ENCODE results near the gene SLC4A3. TPM values are rescaled to one million over a fixed set of nuclear protein-coding genes. Genes with fewer than 3 reads are reported as not detected.

SLC4A3 gene
- total RNA-seq, 1 experiment from 2014 or later = not detected

- H2AFZ ChIP-seq (ENCODE audit: low read length) = no peak overlapping the region
- H3K4me1 ChIP-seq (ENCODE audit: low read length) = no peaks in the 10 kb centered on the region
- no peaks in the 10 kb centered on the region for H4K20me1 ChIP-seq (ENCODE audit: insufficient read depth, low read depth, low read length)
- peaks cover 4% of the 10 kb centered on the region; the same call in 1 of the 2 replicates for H3K9me3 ChIP-seq (ENCODE audit: low read length)
- H3K4me3 ChIP-seq (ENCODE audit: low read length) = no peak overlapping the region
- no peaks in the 10 kb centered on the region for H3K79me2 ChIP-seq (ENCODE audit: low read length)
- H3K36me3 ChIP-seq (ENCODE audit: insufficient read depth, low read length) = no peaks in the 10 kb centered on the region
- H3K27me3 ChIP-seq (ENCODE audit: low read length) = no peaks in the 10 kb centered on the region
- no peak for DNase-seq
- no peak overlapping the region for H3K27ac ChIP-seq (ENCODE audit: low read length)
- no peak overlapping the region for H3K9ac ChIP-seq (ENCODE audit: low read length)
- no peak overlapping the region for H3K4me2 ChIP-seq (ENCODE audit: low read depth, low read length, poor library complexity, severe bottlenecking)
- no peaks in the 10 kb centered on the region for H3K9me2 ChIP-seq (replicated peaks; ENCODE audit: insufficient read depth, low read length)
Observed at GRCh38 chr2:219665926-219666325, 38.5 kb downstream of the SLC4A3 start.

DNA sequence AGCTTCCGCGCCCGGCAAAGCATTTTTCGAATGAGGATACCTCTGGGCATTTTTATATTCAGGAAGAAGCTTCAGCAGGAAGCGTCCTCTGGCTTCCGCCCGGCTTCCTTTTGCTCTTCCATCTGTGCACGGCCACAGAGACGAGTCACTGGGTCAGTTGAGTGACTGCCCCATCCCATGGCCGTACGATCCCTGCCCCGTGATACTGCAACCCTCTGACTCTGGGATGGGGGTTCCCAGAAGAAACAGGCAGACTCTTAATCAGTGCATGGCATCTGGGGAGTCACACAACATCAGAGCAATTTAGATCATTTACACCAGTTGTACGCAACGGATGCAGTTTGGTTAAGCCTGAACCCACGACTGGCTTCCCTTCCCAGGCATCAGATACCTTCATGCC lies 40.9 kb downstream of the SLC4A3 start:
- Histone ChIP-seq H3K9me3 (ENCODE audit: low read length) (no peaks in the 10 kb centered on the region), H3K27me3 (ENCODE audit: low read length) (no peaks in the 10 kb centered on the region), H2AFZ (ENCODE audit: low read length) (no peak overlapping the region), H3K4me3 (ENCODE audit: low read length) (no peak overlapping the region), H3K9ac (ENCODE audit: low read length) (no peak overlapping the region), H3K36me3 (ENCODE audit: insufficient read depth, low read length) (no peaks in the 10 kb centered on the region), H3K4me1 (ENCODE audit: low read length) (no peaks in the 10 kb centered on the region), H3K27ac (ENCODE audit: low read length) (no peak overlapping the region), H3K79me2 (ENCODE audit: low read length) (no peaks in the 10 kb centered on the region), H4K20me1 (ENCODE audit: insufficient read depth, low read depth, low read length) (no peaks in the 10 kb centered on the region), H3K9me2 (replicated peaks; ENCODE audit: insufficient read depth, low read length) (no peaks in the 10 kb centered on the region), H3K4me2 (ENCODE audit: low read depth, low read length, poor library complexity, severe bottlenecking) (no peak overlapping the region)
- no peak for DNase-seq

DNA sequence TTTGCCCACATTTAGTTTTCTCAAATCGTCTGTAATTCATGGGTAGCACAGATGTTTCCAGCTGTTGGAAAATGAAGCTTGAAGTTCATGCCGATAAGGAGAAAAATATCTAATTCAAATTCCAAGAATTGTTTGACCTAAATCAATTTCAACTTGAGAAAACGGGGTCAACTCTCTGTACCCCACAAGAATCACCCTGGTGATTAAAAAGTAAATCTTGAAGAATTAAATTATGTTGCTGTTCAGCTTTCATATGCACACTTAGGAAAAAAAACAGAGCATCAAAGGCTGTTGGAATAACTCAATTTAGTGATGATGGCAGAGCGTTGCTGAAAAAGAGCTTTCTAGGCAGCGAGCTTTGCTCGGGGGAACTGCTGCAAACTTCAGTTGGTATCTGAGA lies 43.0 kb downstream of the SLC4A3 start:
- Histone ChIP-seq H3K9ac (ENCODE audit: low read length) (no peak overlapping the region), H2AFZ (ENCODE audit: low read length) (no peak overlapping the region), H3K27me3 (ENCODE audit: low read length) (no peaks in the 10 kb centered on the region), H3K27ac (ENCODE audit: low read length) (no peak overlapping the region), H3K79me2 (ENCODE audit: low read length) (no peaks in the 10 kb centered on the region), H3K36me3 (ENCODE audit: insufficient read depth, low read length) (no peaks in the 10 kb centered on the region), H3K4me3 (ENCODE audit: low read length) (no peak overlapping the region), H3K9me3 (ENCODE audit: low read length) (no peaks in the 10 kb centered on the region), H4K20me1 (ENCODE audit: insufficient read depth, low read depth, low read length) (no peaks in the 10 kb centered on the region), H3K9me2 (replicated peaks; ENCODE audit: insufficient read depth, low read length) (no peaks in the 10 kb centered on the region), H3K4me1 (ENCODE audit: low read length) (no peaks in the 10 kb centered on the region), H3K4me2 (ENCODE audit: low read depth, low read length, poor library complexity, severe bottlenecking) (no peak overlapping the region)
- no peak for DNase-seq

DNA sequence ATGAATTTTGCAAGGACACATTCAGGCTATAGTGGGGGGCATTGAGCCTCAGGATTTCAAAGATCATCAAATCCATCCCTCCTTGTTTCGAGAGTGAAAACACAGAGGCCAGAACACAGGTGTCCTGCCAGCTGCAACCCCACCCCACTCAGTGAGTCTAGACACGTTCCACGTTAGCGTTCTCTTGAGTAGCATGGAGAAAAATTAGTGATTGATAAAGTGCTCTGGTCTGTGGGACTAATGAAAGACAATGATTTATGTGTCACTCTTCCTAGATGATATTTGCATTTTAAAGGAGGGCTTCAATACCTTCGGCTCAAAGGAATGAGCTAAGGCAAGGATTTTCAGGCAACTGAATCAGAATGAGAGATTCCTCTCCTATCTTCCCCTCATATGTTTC lies 43.8 kb downstream of the SLC4A3 start:
- no peak overlapping the region for H3K27ac ChIP-seq (ENCODE audit: low read length)
- H2AFZ ChIP-seq (ENCODE audit: low read length) = no peak overlapping the region
- H3K4me3 ChIP-seq (ENCODE audit: low read length) = no peak overlapping the region
- no peaks in the 10 kb centered on the region for H3K79me2 ChIP-seq (ENCODE audit: low read length)
- H3K9me2 ChIP-seq (replicated peaks; ENCODE audit: insufficient read depth, low read length) = no peaks in the 10 kb centered on the region
- no peak for DNase-seq
- no peak overlapping the region for H3K9ac ChIP-seq (ENCODE audit: low read length)
- no peaks in the 10 kb centered on the region for H3K9me3 ChIP-seq (ENCODE audit: low read length)
- no peak overlapping the region for H3K4me2 ChIP-seq (ENCODE audit: low read depth, low read length, poor library complexity, severe bottlenecking)
- H3K4me1 ChIP-seq (ENCODE audit: low read length) = no peaks in the 10 kb centered on the region
- no peaks in the 10 kb centered on the region for H4K20me1 ChIP-seq (ENCODE audit: insufficient read depth, low read depth, low read length)
- H3K36me3 ChIP-seq (ENCODE audit: insufficient read depth, low read length) = no peaks in the 10 kb centered on the region
- H3K27me3 ChIP-seq (ENCODE audit: low read length) = no peaks in the 10 kb centered on the region

DNA sequence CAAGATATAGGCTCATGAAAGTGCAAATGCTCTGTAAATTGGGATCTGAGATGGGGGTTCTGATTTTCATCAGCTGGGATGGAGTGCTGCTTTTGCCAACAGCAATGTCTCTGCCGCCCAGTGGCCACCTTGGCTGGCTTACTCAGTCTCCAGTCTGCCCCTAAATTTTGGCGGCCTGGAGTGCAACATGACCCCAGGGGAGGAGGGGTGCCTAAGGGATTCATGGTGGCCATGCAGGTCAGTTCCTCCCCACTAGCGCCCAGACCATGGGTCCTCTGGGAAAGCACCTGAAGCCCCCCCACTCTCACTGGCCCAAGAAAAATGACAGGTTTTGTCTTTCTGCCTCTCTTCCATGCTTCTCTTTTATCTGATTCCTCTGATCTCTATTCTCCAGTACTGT lies 45.0 kb downstream of the SLC4A3 start:
- H3K4me3 ChIP-seq (ENCODE audit: low read length) = no peak overlapping the region
- no peak overlapping the region for H3K4me2 ChIP-seq (ENCODE audit: low read depth, low read length, poor library complexity, severe bottlenecking)
- no peak overlapping the region for H3K9ac ChIP-seq (ENCODE audit: low read length)
- no peaks in the 10 kb centered on the region for H3K36me3 ChIP-seq (ENCODE audit: insufficient read depth, low read length)
- H3K9me2 ChIP-seq (replicated peaks; ENCODE audit: insufficient read depth, low read length) = no peaks in the 10 kb centered on the region
- H3K9me3 ChIP-seq (ENCODE audit: low read length) = no peaks in the 10 kb centered on the region
- H3K79me2 ChIP-seq (ENCODE audit: low read length) = no peaks in the 10 kb centered on the region
- H4K20me1 ChIP-seq (ENCODE audit: insufficient read depth, low read depth, low read length) = no peaks in the 10 kb centered on the region
- H3K27me3 ChIP-seq (ENCODE audit: low read length) = no peaks in the 10 kb centered on the region
- no peak overlapping the region for H2AFZ ChIP-seq (ENCODE audit: low read length)
- DNase-seq = no peak
- H3K4me1 ChIP-seq (ENCODE audit: low read length) = no peaks in the 10 kb centered on the region
- H3K27ac ChIP-seq (ENCODE audit: low read length) = no peak overlapping the region

DNA sequence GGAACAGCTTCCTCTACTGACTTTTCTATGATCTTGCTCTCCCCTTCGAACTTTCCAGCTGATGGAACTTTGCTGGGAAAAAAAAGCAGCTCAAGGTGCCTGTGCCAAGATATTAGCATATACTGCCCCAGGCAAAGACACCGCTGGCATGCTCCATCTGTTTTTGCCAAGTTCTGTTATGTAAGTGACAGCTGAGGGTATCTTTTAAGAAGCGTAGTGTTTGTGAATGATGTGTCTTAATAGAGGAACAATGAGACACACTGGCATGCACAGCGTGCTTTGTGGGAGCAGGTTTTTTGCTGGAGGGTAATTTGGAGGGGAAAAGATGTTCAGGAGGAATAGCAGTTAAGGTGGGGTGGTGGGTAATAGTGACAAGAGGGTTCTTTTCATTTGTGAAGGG lies 47.8 kb downstream of the SLC4A3 start:
- no peaks in the 10 kb centered on the region for H3K36me3 ChIP-seq (ENCODE audit: insufficient read depth, low read length)
- no peak overlapping the region for H3K4me3 ChIP-seq (ENCODE audit: low read length)
- no peaks in the 10 kb centered on the region for H3K79me2 ChIP-seq (ENCODE audit: low read length)
- H3K27me3 ChIP-seq (ENCODE audit: low read length) = no peaks in the 10 kb centered on the region
- H3K27ac ChIP-seq (ENCODE audit: low read length) = no peak overlapping the region
- no peaks in the 10 kb centered on the region for H3K9me2 ChIP-seq (replicated peaks; ENCODE audit: insufficient read depth, low read length)
- no peak overlapping the region for H3K4me2 ChIP-seq (ENCODE audit: low read depth, low read length, poor library complexity, severe bottlenecking)
- no peak overlapping the region for H2AFZ ChIP-seq (ENCODE audit: low read length)
- no peaks in the 10 kb centered on the region for H3K4me1 ChIP-seq (ENCODE audit: low read length)
- H4K20me1 ChIP-seq (ENCODE audit: insufficient read depth, low read depth, low read length) = no peaks in the 10 kb centered on the region
- H3K9ac ChIP-seq (ENCODE audit: low read length) = no peak overlapping the region
- H3K9me3 ChIP-seq (ENCODE audit: low read length) = no peaks in the 10 kb centered on the region
- DNase-seq = no peak

GRCh38 chr2:219676586-219676985 lies 49.2 kb downstream of the SLC4A3 start:
- Histone ChIP-seq H3K9me3 (ENCODE audit: low read length) (no peaks in the 10 kb centered on the region), H3K4me3 (ENCODE audit: low read length) (no peak overlapping the region), H3K79me2 (ENCODE audit: low read length) (no peaks in the 10 kb centered on the region), H3K4me1 (ENCODE audit: low read length) (no peaks in the 10 kb centered on the region), H3K9ac (ENCODE audit: low read length) (no peak overlapping the region), H2AFZ (ENCODE audit: low read length) (no peak overlapping the region), H3K9me2 (replicated peaks; ENCODE audit: insufficient read depth, low read length) (no peaks in the 10 kb centered on the region), H3K27ac (ENCODE audit: low read length) (no peak overlapping the region), H3K4me2 (ENCODE audit: low read depth, low read length, poor library complexity, severe bottlenecking) (no peak overlapping the region), H4K20me1 (ENCODE audit: insufficient read depth, low read depth, low read length) (no peaks in the 10 kb centered on the region), H3K27me3 (ENCODE audit: low read length) (no peaks in the 10 kb centered on the region; the same call in 1 of the 2 replicates), H3K36me3 (ENCODE audit: insufficient read depth, low read length) (no peaks in the 10 kb centered on the region)
- no peak for DNase-seq

DNA sequence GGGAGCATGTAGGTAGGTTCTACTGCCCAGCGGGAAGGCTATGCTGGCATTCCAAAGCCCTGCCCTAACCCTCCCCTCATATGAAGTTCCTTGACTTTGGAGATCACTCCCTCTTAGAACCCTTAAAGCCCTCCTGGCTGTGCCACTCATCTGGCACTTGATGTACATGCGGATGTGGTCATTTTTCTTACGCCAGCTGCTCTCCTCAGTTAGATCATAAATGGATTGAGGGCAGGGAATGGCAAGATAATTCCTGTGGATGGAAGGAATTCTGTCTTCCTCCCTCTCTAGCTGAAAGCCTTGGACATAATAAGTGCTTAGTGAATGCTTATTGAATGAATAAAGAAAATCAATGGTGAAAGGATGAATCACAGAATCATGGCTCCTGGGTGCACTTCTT lies 51.6 kb downstream of the SLC4A3 start:
- H3K4me3 ChIP-seq (ENCODE audit: low read length) = no peak overlapping the region
- no peaks in the 10 kb centered on the region; the same call in 1 of the 2 replicates for H3K27me3 ChIP-seq (ENCODE audit: low read length)
- no peaks in the 10 kb centered on the region for H3K9me3 ChIP-seq (ENCODE audit: low read length)
- no peaks in the 10 kb centered on the region for H3K4me1 ChIP-seq (ENCODE audit: low read length)
- H3K27ac ChIP-seq (ENCODE audit: low read length) = no peak overlapping the region
- no peaks in the 10 kb centered on the region for H3K79me2 ChIP-seq (ENCODE audit: low read length)
- H4K20me1 ChIP-seq (ENCODE audit: insufficient read depth, low read depth, low read length) = no peaks in the 10 kb centered on the region
- no peaks in the 10 kb centered on the region for H3K36me3 ChIP-seq (ENCODE audit: insufficient read depth, low read length)
- no peak overlapping the region for H2AFZ ChIP-seq (ENCODE audit: low read length)
- H3K9ac ChIP-seq (ENCODE audit: low read length) = no peak overlapping the region
- no peak overlapping the region for H3K4me2 ChIP-seq (ENCODE audit: low read depth, low read length, poor library complexity, severe bottlenecking)
- no peaks in the 10 kb centered on the region for H3K9me2 ChIP-seq (replicated peaks; ENCODE audit: insufficient read depth, low read length)
- no peak for DNase-seq

DNA sequence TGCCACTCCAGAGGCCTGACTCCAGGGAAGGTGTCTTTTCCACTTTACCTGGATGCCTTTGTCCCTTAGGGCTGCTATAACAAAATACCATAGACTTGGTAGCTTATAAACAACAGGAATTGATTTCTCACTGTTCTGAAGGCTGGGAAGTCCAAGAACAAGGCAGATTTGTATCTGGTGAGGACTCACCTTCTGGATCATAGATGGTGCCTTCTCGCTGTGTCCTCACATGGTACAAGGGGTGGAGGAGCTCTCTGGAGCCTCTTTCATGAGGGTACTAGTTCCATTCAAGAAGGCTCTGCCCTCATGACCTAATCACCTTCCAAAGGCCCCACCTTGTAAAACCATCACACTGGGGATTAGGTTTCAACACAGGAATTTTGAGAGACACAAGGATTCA lies 52.1 kb downstream of the SLC4A3 start:
- no peaks in the 10 kb centered on the region for H3K36me3 ChIP-seq (ENCODE audit: insufficient read depth, low read length)
- H3K9me2 ChIP-seq (replicated peaks; ENCODE audit: insufficient read depth, low read length) = no peaks in the 10 kb centered on the region
- no peaks in the 10 kb centered on the region for H3K79me2 ChIP-seq (ENCODE audit: low read length)
- H3K27me3 ChIP-seq (ENCODE audit: low read length) = no peaks in the 10 kb centered on the region; the same call in 1 of the 2 replicates
- no peak overlapping the region for H3K27ac ChIP-seq (ENCODE audit: low read length)
- no peak overlapping the region for H3K9ac ChIP-seq (ENCODE audit: low read length)
- no peaks in the 10 kb centered on the region for H3K4me1 ChIP-seq (ENCODE audit: low read length)
- no peaks in the 10 kb centered on the region for H3K9me3 ChIP-seq (ENCODE audit: low read length)
- no peak overlapping the region for H3K4me2 ChIP-seq (ENCODE audit: low read depth, low read length, poor library complexity, severe bottlenecking)
- H4K20me1 ChIP-seq (ENCODE audit: insufficient read depth, low read depth, low read length) = no peaks in the 10 kb centered on the region
- DNase-seq = no peak
- no peak overlapping the region for H3K4me3 ChIP-seq (ENCODE audit: low read length)
- H2AFZ ChIP-seq (ENCODE audit: low read length) = no peak overlapping the region
